A549 (cell line): ENCODE measurements around the gene HIPK3. TPM values are rescaled to one million over a fixed set of nuclear protein-coding genes. Genes with fewer than 3 reads are reported as not detected.
A peak's percentile ranks its signal among the peaks of the same experiment; 100 is the strongest.

Source experiments
- ATAC-seq, 2 experiments: fragments of 200-7000 bp in 1 of 2; fragments of >200 bp in 1 of 2; cut with Nextera tagmentation in 1 of 2; cut with Tn5 transposase in 1 of 2; 3 replicates each; pipeline versions ENCODE4 v1.8.0 to v1.9.1; 2018 to 2020; ENCODE audit warnings: mild to moderate bottlenecking in 1 of 2, moderate library complexity in 1 of 2
- CTCF ChIA-PET: fragments of 300-600 bp; sonication (Branson Sonifier 250); formaldehyde crosslinking; extraction: SDS; loops from one replicate; lab custom pipeline; 2021; ENCODE audit warnings: antibody characterized with exemption, inconsistent platforms; lab: Yijun Ruan, JAX
- POLR2A ChIA-PET: fragments of 350-600 bp; formaldehyde crosslinking; extraction: SDS; loops from one replicate; lab custom pipeline; 2021; ENCODE audit warnings: antibody characterized with exemption, inconsistent platforms; lab: Yijun Ruan, JAX
- DNase-seq, 2 experiments: peaks; one replicate each; pipeline versions ENCODE4 v3.0.0 to v3.0.0-alpha.2; 2011 to 2016; ENCODE audit warnings: low read depth in 1 of 2, low spot score in 1 of 2
- FAIRE-seq: peaks from 2 replicates; lab custom pipeline; 2011; peaks lifted over from hg19 to GRCh38; lab: Jason Lieb, UNC
- H3K27ac ChIP-seq, 2 experiments: fragments of >200 bp; sonication (Bioruptor Twin); formaldehyde crosslinking; 3 replicates each; pipeline ENCODE4 v1.5.1; 2016 to 2017
- H3K4me1 ChIP-seq: fragments of >200 bp; sonication (Bioruptor Twin); formaldehyde crosslinking; 3 replicates; pipeline ENCODE4 v1.6.1; 2016
- H3K4me2 ChIP-seq: fragments of >200 bp; sonication (Bioruptor Twin); formaldehyde crosslinking; 3 replicates; pipeline ENCODE4 v1.6.1; 2016
- H3K4me3 ChIP-seq: fragments of >200 bp; sonication (Bioruptor Twin); formaldehyde crosslinking; 3 replicates; pipeline ENCODE4 v1.5.1; 2016
- H3K9me3 ChIP-seq: fragments of >200 bp; sonication (Bioruptor Twin); formaldehyde crosslinking; 3 replicates; pipeline ENCODE4 v1.6.1; 2016
- BHLHE40 ChIP-seq: IDR thresholded peaks from 2 replicates; pipeline ENCODE4 v1.6.1; 2012; ENCODE audit warnings: low read depth, low read length, inconsistent platforms
- CBX2 ChIP-seq: fragments of 200-600 bp; sonication (generic); IDR thresholded peaks from 2 replicates; pipeline ENCODE4 v1.6.1; 2016; ENCODE audit warnings: low read depth, mild to moderate bottlenecking, borderline replicate concordance
- CEBPB ChIP-seq, 2 experiments: fragments of >200 bp in 1 of 2; sonication (Bioruptor Twin) in 1 of 2; formaldehyde crosslinking in 1 of 2; IDR thresholded peaks; 2 replicates each; pipeline ENCODE4 v1.6.1; 2012 to 2016
- CTCF ChIP-seq: fragments of >200 bp; sonication (Bioruptor Twin); formaldehyde crosslinking; IDR thresholded peaks from 3 replicates; pipeline ENCODE4 v1.5.1; 2016
- ELK1 ChIP-seq: fragments of 150-350 bp; IDR thresholded peaks from 2 replicates; pipeline ENCODE4 v1.6.1; 2014; ENCODE audit warnings: low read depth, mild to moderate bottlenecking, low read length
- EP300 ChIP-seq, 2 experiments: fragments of >200 bp; sonication (Bioruptor Twin); formaldehyde crosslinking; IDR thresholded peaks; 2 replicates in 1 of 2; 3 replicates in 1 of 2; pipeline ENCODE4 v1.6.1; 2016 to 2017
- FOSL2 ChIP-seq, 2 experiments: fragments of 450-650 bp in 1 of 2; fragments of >200 bp in 1 of 2; sonication (Bioruptor Twin) in 1 of 2; formaldehyde crosslinking; IDR thresholded peaks; 2 replicates each; pipeline versions ENCODE4 v1.5.0 to v1.6.1; 2016 to 2020; ENCODE audit warnings: mild to moderate bottlenecking in 1 of 2, moderate library complexity in 1 of 2
- FOXS1 ChIP-seq: fragments of 250-450 bp; sonication (Bioruptor Pico); IDR thresholded peaks from 2 replicates; pipeline ENCODE4 v1.5.0; 2020; ENCODE audit warnings: mild to moderate bottlenecking, moderate library complexity
- HDAC2 ChIP-seq: fragments of 200-600 bp; sonication (generic); IDR thresholded peaks from 2 replicates; pipeline ENCODE4 v1.6.1; 2016
- HEYL ChIP-seq: fragments of 250-450 bp; sonication (Bioruptor Pico); IDR thresholded peaks from 2 replicates; pipeline ENCODE4 v1.8.0; 2021; ENCODE audit warnings: mild to moderate bottlenecking, moderate library complexity
- HOXA7 ChIP-seq: fragments of 250-450 bp; sonication (Bioruptor Pico); IDR thresholded peaks from 2 replicates; pipeline ENCODE4 v1.5.0; 2020; ENCODE audit warnings: mild to moderate bottlenecking, moderate library complexity
- HOXB5 ChIP-seq: fragments of 250-450 bp; sonication (Bioruptor Pico); IDR thresholded peaks from 2 replicates; pipeline ENCODE4 v1.5.0; 2020; ENCODE audit warnings: mild to moderate bottlenecking, moderate library complexity
- MAFK ChIP-seq: fragments of 450-650 bp; IDR thresholded peaks from 2 replicates; pipeline ENCODE4 v1.6.1; 2014; ENCODE audit not compliant: partially characterized antibody
- NPAS2 ChIP-seq: fragments of 250-450 bp; sonication (Bioruptor Pico); IDR thresholded peaks from 2 replicates; pipeline ENCODE4 v1.8.0; 2022; ENCODE audit warnings: mild to moderate bottlenecking, moderate library complexity, borderline replicate concordance
- PHF8 ChIP-seq: fragments of 200-600 bp; sonication (generic); IDR thresholded peaks from 2 replicates; pipeline ENCODE4 v1.6.1; 2016; ENCODE audit warnings: low read depth, mild to moderate bottlenecking, antibody characterized with exemption, moderate library complexity, borderline replicate concordance
- RAD21 ChIP-seq, 2 experiments: fragments of >200 bp in 1 of 2; sonication (Bioruptor Twin) in 1 of 2; formaldehyde crosslinking in 1 of 2; IDR thresholded peaks in 1 of 2; conservative IDR thresholded peaks in 1 of 2; 2 replicates in 1 of 2; 3 replicates in 1 of 2; pipeline ENCODE4 v1.6.1; 2012 to 2018; ENCODE audit warnings: inconsistent platforms in 1 of 2
- RARB ChIP-seq: fragments of 250-450 bp; sonication (Bioruptor Pico); IDR thresholded peaks from 2 replicates; pipeline ENCODE4 v1.8.0; 2021; ENCODE audit warnings: mild to moderate bottlenecking, moderate library complexity
- RNF2 ChIP-seq: fragments of 200-600 bp; sonication (generic); IDR thresholded peaks from 2 replicates; pipeline ENCODE4 v1.6.1; 2016; ENCODE audit warnings: low read depth, mild to moderate bottlenecking, antibody characterized with exemption, moderate library complexity, borderline replicate concordance
- SREBF2 ChIP-seq: fragments of 450-650 bp; IDR thresholded peaks from 2 replicates; pipeline ENCODE4 v1.6.1; 2014; ENCODE audit warnings: mild to moderate bottlenecking, moderate library complexity
- TP53 ChIP-seq: fragments of 250-450 bp; sonication (Bioruptor Pico); IDR thresholded peaks from 2 replicates; pipeline ENCODE4 v1.5.0; 2021; ENCODE audit warnings: mild to moderate bottlenecking, moderate library complexity
- WGBS: methylation state at CpG from one replicate; pipeline ENCODE4 v1.1.6; 2017; ENCODE audit errors: missing lambda C conversion rate; 5-methylcytosine and 5-hydroxymethylcytosine counted together
- polyA plus RNA-seq, 4 experiments: library from polyadenylated mRNA; depleted of rRNA in 3 of 4; stranded (reverse); fragments of >200 nt; fragmentation: RNase III in 1 of 4; extraction: RNeasy Plus Mini Kit Qiagen cat#74134 plus additional on column Dnase treatment in 1 of 4; gene quantifications; 2 replicates in 3 of 4; 3 replicates in 1 of 4; pipeline ENCODE4 v1.2.3, GENCODE V29; 2011 to 2017
- TF ChIP-seq, protein P1 (sequence below): IDR thresholded peaks from 2 replicates; pipeline ENCODE4 v1.6.1; 2012
- TF ChIP-seq, protein P2 (sequence below): fragments of 450-650 bp; IDR thresholded peaks from 2 replicates; pipeline ENCODE4 v1.6.1; 2014; ENCODE audit warnings: antibody characterized with exemption

HIPK3 gene
- polyA plus RNA-seq, 2 of the 4 experiments (the other 2 are of a cell fraction): 15.1 to 31.6 TPM

DNA sequence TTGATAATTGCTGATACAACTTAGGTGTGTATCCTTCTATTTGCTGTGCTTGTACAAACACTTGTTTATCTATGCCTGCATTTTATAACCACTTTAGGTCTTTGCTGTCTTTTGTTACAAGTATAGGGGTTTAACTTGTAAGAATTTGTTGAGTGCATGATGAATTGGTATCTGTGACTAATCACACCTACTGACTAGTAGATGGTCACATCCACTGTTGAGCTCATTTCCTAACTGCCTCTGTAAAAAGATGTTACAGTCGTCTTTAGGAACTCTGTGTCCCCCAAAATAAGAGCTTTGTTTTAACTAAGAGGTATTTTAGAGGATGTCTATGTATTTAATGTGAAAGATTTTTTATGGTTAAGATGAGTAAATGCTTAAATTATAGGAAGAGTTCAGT is 60.5 kb downstream of the HIPK3 start:
- 66% methylated on average over 1 of the region's 1 CpG for WGBS
- FAIRE-seq: no peak
- Histone ChIP-seq H3K4me2 (no peak overlapping the region), H3K27ac (no peak overlapping the region), H3K9me3 (no peaks in the 10 kb centered on the region), H3K4me1 (peaks cover 7% of the 10 kb centered on the region; the same call in 2 of the 3 replicates), H3K4me3 (no peak overlapping the region)
- no peak for ATAC-seq
- no peak for DNase-seq
- POLR2A ChIA-PET: no interaction called here
- CTCF ChIA-PET: interaction anchor here (0.7 to 1.8 kb wide), 3 partner anchors 10 to 152 kb away, joined by 3 to 6 read pairs (median 5); no protein-coding TSS in a partner anchor
- TF ChIP-seq CEBPB (IDR thresholded peaks at IDR 0.05) (no peak), NPAS2 (CRISPR knock-in tag) (no peak), HOXB5 (CRISPR knock-in tag) (no peak), HDAC2 (no peak), ELK1 (no peak), FOSL2 (IDR thresholded peaks at IDR 0.05) (no peak), FOSL2 (CRISPR knock-in tag; IDR thresholded peaks at IDR 0.05) (no peak), EP300 (IDR thresholded peaks at IDR 0.05) (no peak), HOXA7 (CRISPR knock-in tag) (no peak), BHLHE40 (no peak), HEYL (CRISPR knock-in tag) (no peak), RARB (no peak), SREBF2 (no peak), PHF8 (no peak), RAD21 (conservative IDR thresholded peaks at IDR 0.05 in 1 of 2, IDR thresholded peaks at IDR 0.05 in 1 of 2) (no peak), CTCF (no peak), TP53 (CRISPR knock-in tag) (no peak), CBX2 (no peak), RNF2 (no peak)
- TF ChIP-seq, protein P1, sequence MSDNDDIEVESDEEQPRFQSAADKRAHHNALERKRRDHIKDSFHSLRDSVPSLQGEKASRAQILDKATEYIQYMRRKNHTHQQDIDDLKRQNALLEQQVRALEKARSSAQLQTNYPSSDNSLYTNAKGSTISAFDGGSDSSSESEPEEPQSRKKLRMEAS: no peak
- TF ChIP-seq, protein P2, sequence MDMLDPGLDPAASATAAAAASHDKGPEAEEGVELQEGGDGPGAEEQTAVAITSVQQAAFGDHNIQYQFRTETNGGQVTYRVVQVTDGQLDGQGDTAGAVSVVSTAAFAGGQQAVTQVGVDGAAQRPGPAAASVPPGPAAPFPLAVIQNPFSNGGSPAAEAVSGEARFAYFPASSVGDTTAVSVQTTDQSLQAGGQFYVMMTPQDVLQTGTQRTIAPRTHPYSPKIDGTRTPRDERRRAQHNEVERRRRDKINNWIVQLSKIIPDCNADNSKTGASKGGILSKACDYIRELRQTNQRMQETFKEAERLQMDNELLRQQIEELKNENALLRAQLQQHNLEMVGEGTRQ: no peak

GRCh38 chr11:33320016-33320813 is 63.0 kb downstream of the HIPK3 start:
- H3K27ac ChIP-seq: no peak overlapping the region
- ATAC-seq: peak in 1 of 2 experiments; percentile 33; a peak in 1 of 6 replicates
- no peak for FAIRE-seq
- ChIA-PET CTCF (interaction anchor here (0.5 to 1.6 kb wide), 3 partner anchors 9 to 181 kb away, joined by 3 to 4 read pairs (median 3); no protein-coding TSS in a partner anchor), POLR2A (no interaction called here)
- no peaks in the 10 kb centered on the region for H3K9me3 ChIP-seq
- 92% methylated on average over 1 of the region's 1 CpG for WGBS
- TF ChIP-seq RAD21 (conservative IDR thresholded peaks at IDR 0.05 in 1 of 2, IDR thresholded peaks at IDR 0.05 in 1 of 2): 0 out of 5 replicates have a peak, but pooled peaks of 1 of the 2 experiments have one; percentile 6
- peak; percentile 7 for TF ChIP-seq MAFK
- no peak for TF ChIP-seq FOXS1
- TF ChIP-seq, all 56 proteins: peak for 2
- H3K4me3 ChIP-seq: no peak overlapping the region
- no peak overlapping the region for H3K4me2 ChIP-seq
- no peak for DNase-seq
- peaks cover 6% of the 10 kb centered on the region; the same call in 2 of the 3 replicates for H3K4me1 ChIP-seq
